GM18858 (cell line): ENCODE data around the gene BTBD9.
A peak's percentile ranks its signal among the peaks of the same experiment; 100 is the strongest.

Experiments
- ATAC-seq: cut with Tn5 transposase; IDR thresholded peaks from one replicate; pipeline ENCODE4 v1.9.1; 2021; ENCODE audit not compliant: unreplicated experiment

BTBD9 gene

GRCh38 chr6:38310061-38310460, 329.7 kb downstream of the BTBD9 start:
- ATAC-seq: no peak

GRCh38 chr6:38307740-38308139, 332.0 kb downstream of the BTBD9 start:
- ATAC-seq: peak; percentile 77

GRCh38 chr6:38306931-38307330, 332.8 kb downstream of the BTBD9 start:
- ATAC-seq: no peak

- ATAC-seq: no peak
Observed at GRCh38 chr6:38305995-38306681, 333.6 kb downstream of the BTBD9 start.

GRCh38 chr6:38302838-38303237, 336.9 kb downstream of the BTBD9 start:
- no peak for ATAC-seq

GRCh38 chr6:38302081-38302480, 337.6 kb downstream of the BTBD9 start:
- no peak for ATAC-seq

- ATAC-seq: no peak
Observed at GRCh38 chr6:38290133-38290799, 349.5 kb downstream of the BTBD9 start.

- no peak for ATAC-seq
Observed at GRCh38 chr6:38287487-38287886, 352.2 kb downstream of the BTBD9 start.

- ATAC-seq: no peak
Observed at GRCh38 chr6:38284802-38285394, 354.8 kb downstream of the BTBD9 start.

GRCh38 chr6:38283734-38284362, 355.9 kb downstream of the BTBD9 start:
- no peak for ATAC-seq

- ATAC-seq: no peak
Observed at GRCh38 chr6:38282911-38283310, 356.8 kb downstream of the BTBD9 start.

GRCh38 chr6:38281126-38281525, 358.6 kb downstream of the BTBD9 start:
- no peak for ATAC-seq

- ATAC-seq: no peak
Observed at GRCh38 chr6:38279963-38280588, 359.7 kb downstream of the BTBD9 start.

GRCh38 chr6:38279423-38279822, 360.3 kb downstream of the BTBD9 start:
- ATAC-seq: no peak

GRCh38 chr6:38273325-38273724, 366.4 kb downstream of the BTBD9 start:
- ATAC-seq: no peak

GRCh38 chr6:38272222-38272621, 367.5 kb downstream of the BTBD9 start:
- ATAC-seq: no peak

GRCh38 chr6:38271081-38271480, 368.6 kb downstream of the BTBD9 start:
- ATAC-seq: no peak

GRCh38 chr6:38270367-38270766, 369.4 kb downstream of the BTBD9 start:
- ATAC-seq: no peak

GRCh38 chr6:38269461-38270172, 370.1 kb downstream of the BTBD9 start:
- no peak for ATAC-seq

- ATAC-seq: no peak
Observed at GRCh38 chr6:38268342-38268741, 371.4 kb downstream of the BTBD9 start.

- no peak for ATAC-seq
Observed at GRCh38 chr6:38266921-38267354, 372.8 kb downstream of the BTBD9 start.
